ENCODE data around the gene LYRM2. TPM values are rescaled to one million over a fixed set of nuclear protein-coding genes. Genes with fewer than 3 reads are reported as not detected.

The LYRM2 gene
- total RNA-seq, 1 donor from 2014 or later: 41.9 TPM

- Mint-ChIP-seq H3K27me3 (no peaks in the 10 kb centered on the region), H3K4me3 (no peak overlapping the region), H3K27ac (no peak overlapping the region), H3K9me3 (no peaks in the 10 kb centered on the region), H3K4me1 (no peaks in the 10 kb centered on the region), H3K36me3 (ENCODE audit: low read depth) (no peaks in the 10 kb centered on the region)
- ChIA-PET POLR2A (no interaction called here), CTCF (no interaction called here)
- no peak for DNase-seq
- no peak for ATAC-seq (ENCODE audit: low read depth)
- TF ChIP-seq CTCF (IDR thresholded peaks at IDR 0.05): no peak
- intact Hi-C loops (cut with micrococcal nuclease): no loop called here
These were observed 112.6 kb downstream of the LYRM2 start for GRCh38 chr6:89525786-89526562.

- Mint-ChIP-seq H3K9me3 (no peaks in the 10 kb centered on the region), H3K36me3 (ENCODE audit: low read depth) (no peaks in the 10 kb centered on the region), H3K27me3 (no peaks in the 10 kb centered on the region), H3K4me3 (no peak overlapping the region), H3K4me1 (no peaks in the 10 kb centered on the region), H3K27ac (no peak overlapping the region)
- POLR2A ChIA-PET: no interaction called here
- ATAC-seq (ENCODE audit: low read depth) (no peak), DNase-seq (no peak)
- intact Hi-C loops (cut with micrococcal nuclease): no loop called here
- CTCF ChIA-PET: no interaction called here
- TF ChIP-seq CTCF (IDR thresholded peaks at IDR 0.05): no peak
These were observed 115.8 kb downstream of the LYRM2 start for GRCh38 chr6:89522778-89523177.

GRCh38 chr6:89520736-89521135 is 117.8 kb downstream of the LYRM2 start:
- no peak overlapping the region for H3K27ac Mint-ChIP-seq
- no peak for TF ChIP-seq CTCF (IDR thresholded peaks at IDR 0.05)
- no peak for DNase-seq
- H3K4me1 Mint-ChIP-seq: no peaks in the 10 kb centered on the region
- H3K27me3 Mint-ChIP-seq: no peaks in the 10 kb centered on the region
- no peaks in the 10 kb centered on the region for H3K9me3 Mint-ChIP-seq
- intact Hi-C loops (cut with micrococcal nuclease): no loop called here
- no peak overlapping the region for H3K4me3 Mint-ChIP-seq
- CTCF ChIA-PET: no interaction called here
- POLR2A ChIA-PET: no interaction called here
- ATAC-seq (ENCODE audit: low read depth): no peak
- no peaks in the 10 kb centered on the region for H3K36me3 Mint-ChIP-seq (ENCODE audit: low read depth)

- Mint-ChIP-seq H3K36me3 (ENCODE audit: low read depth) (no peaks in the 10 kb centered on the region), H3K4me3 (no peak overlapping the region), H3K4me1 (no peaks in the 10 kb centered on the region), H3K27ac (no peak overlapping the region), H3K9me3 (no peaks in the 10 kb centered on the region), H3K27me3 (no peaks in the 10 kb centered on the region)
- ChIA-PET CTCF (no interaction called here), POLR2A (no interaction called here)
- TF ChIP-seq CTCF (IDR thresholded peaks at IDR 0.05): no peak
- no peak for DNase-seq
- no peak for ATAC-seq (ENCODE audit: low read depth)
- intact Hi-C loops (cut with micrococcal nuclease): no loop called here
These were observed 120.0 kb downstream of the LYRM2 start for GRCh38 chr6:89518352-89519055.

Other genes with a start within 250 kb of the LYRM2 start
- gene RRAGD, start 226.5 kb downstream of the LYRM2 start, total RNA-seq: 5.4 and 5.6 TPM in 2 replicates
- gene ANKRD6, start 205.6 kb downstream of the LYRM2 start, total RNA-seq: 6.6 and 9.6 TPM in 2 replicates
- gene MDN1, start 181.0 kb upstream of the LYRM2 start, total RNA-seq: 59.8 and 65.4 TPM in 2 replicates
- gene CASP8AP2, start 191.1 kb upstream of the LYRM2 start, total RNA-seq: 17.1 and 17.8 TPM in 2 replicates